RKO (cell line): ENCODE measurements around the gene FBN1.
A peak's percentile ranks its signal among the peaks of the same experiment; 100 is the strongest.

Experiments used
- DNase-seq: peaks from one replicate; pipeline ENCODE4 v3.0.0-alpha.2; 2016; ENCODE audit warnings: low spot score

Gene FBN1

DNA sequence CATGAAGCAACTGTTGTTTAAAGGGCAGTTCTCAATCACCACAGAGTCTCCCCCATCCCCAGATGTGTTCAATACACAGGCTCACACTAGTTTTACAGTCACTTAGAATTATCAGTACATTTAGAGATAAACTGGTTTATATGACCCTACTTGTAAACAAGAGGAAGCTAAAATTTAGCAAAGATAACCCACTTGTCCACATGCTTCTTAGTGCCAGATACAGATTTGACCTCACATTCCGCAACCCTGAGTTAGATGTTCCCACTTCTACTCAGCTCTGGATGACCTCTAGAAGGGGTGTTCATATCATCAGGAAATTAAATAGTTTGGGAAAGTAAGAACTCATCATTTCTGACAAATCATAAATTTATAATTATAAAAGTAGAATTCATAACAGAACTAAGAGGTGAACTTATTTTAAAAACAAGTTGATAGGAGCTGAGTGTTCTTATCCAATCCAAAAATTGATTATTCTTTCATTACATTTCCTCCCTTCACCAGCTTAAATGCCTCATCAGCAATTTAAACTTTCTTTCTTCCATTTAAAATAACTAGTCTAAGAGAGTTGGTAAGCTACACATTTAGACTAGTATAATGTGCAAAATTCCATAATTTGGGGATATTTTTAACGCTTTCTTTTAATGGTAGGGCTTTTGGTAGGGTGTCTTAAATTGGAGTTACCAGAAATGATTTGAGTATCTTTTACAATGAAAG, 131.2 kb downstream of the FBN1 start:
- DNase-seq, result no peak

DNA sequence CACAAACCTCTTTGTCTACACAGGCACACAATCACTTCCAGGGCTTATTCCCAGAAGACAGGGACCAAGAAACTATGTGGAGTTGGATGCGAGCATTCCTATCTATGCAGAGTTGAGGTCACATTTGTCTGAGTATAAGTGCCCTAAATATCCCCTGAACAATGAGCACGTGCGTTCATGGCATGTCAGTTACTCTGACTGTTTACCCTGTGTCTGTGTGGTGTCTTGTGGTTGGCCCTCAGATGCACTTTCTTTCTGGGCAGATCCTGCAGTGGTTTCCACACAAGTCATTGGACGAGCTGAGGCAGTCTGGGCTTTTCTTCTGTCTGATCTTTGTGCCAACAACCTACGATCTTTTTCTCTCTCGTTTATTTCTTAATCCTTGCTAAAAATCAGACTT, 134.5 kb downstream of the FBN1 start:
- DNase-seq, result no peak

DNA sequence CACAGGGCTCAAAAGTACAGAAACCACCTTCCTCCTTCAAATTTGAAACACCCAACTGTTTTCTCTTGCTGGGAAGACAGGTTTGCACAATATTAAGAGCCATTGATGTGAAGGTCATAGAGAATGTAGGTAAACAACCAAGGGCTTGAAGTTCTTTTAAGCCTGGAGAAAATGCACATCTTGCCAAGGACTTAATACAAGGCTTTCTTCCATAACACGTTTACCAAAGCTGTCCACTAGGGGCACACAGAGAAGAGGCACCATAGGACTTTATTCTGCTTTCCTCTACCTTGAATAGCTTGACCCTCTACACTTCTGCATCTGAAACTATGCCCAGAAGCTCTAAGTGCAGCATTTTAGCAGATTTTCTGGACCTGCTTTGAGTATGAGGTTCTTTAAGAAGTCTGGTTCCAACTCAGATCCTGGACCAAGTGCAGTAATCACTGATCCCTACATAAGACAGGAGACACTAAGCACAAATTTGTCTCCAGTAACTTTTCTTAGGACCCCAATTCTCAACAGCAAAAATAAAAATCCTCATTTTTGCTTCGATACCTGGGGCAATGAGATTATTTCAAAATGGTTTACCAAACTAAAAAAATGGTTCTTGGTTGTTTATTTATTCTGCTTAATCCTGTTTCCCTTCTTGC, 138.0 kb downstream of the FBN1 start:
- DNase-seq, result peak; percentile 73

DNA sequence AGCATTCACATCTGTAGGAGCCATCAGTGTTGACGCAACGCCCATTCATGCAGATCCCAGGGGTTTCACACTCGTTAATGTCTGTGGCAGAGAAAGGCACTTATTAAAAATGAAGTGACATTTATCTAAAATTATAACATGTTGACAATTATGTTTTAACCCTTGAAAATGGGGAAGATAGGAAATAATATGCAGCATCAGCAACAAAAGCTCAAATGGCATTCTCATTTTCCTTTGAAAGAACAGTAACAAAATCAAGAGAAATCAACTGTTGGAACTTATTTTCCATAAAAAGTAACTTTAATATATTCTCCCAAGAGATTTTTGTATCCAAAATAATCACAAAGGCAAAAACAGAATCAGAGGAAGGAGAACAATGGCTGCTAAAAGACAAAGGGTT, 140.4 kb downstream of the FBN1 start:
- DNase-seq, result no peak

DNA sequence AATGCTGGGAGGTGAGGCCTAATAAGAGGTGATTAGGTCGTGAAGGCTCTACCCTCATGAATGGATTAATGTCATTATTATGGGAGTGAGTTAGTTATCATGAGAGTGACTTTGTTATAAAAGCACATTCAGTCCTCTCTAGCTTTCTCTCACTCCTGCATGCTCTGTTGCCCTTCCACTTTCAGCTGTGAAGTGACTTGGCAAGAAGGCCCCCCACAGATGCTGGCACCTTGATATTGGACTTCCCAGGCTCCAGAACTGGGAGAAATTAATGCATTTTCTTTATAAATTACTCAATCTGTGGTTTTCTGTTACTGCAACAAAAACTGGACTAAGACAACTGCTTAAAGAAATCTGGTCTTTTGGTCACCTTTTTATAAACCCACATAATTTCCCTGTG, 144.3 kb downstream of the FBN1 start:
- no peak for DNase-seq

DNA sequence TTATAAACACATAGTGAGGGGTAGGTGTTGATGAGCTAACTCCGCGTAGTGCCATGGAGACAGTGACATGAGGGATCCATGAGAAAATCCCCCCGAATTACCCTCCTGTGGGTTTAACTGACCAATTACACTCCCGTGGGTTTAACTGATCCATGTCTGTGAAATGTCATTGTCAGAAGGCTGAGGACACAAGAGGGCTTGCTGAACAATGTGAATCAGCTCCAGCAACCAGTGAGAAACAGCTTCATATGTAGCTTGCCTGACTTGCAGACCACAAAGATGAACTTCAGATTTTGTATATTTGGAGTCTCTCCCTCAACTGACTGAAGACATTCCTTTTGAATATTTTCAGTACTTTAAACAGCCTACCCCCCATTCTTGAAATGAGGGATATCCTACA, 144.9 kb downstream of the FBN1 start:
- no peak for DNase-seq

DNA sequence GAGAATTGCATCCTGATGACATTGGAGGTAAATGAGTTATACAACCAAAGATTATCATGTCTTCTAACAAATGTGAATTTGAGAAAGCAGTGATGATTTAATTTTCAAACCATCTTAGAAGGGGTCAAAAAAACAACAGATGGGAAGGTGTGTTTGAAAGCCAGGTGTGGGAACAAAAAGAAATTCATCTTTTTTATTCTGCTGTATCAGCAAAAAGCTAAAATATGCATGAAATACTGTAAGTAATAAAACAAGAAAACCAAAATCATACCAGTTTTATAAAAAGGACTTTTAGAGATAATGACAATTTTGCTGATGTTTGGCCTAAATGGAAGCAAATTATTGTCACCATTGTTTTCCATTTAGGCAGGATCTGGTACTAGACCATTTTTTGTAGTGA, 145.5 kb downstream of the FBN1 start:
- DNase-seq, result no peak

DNA sequence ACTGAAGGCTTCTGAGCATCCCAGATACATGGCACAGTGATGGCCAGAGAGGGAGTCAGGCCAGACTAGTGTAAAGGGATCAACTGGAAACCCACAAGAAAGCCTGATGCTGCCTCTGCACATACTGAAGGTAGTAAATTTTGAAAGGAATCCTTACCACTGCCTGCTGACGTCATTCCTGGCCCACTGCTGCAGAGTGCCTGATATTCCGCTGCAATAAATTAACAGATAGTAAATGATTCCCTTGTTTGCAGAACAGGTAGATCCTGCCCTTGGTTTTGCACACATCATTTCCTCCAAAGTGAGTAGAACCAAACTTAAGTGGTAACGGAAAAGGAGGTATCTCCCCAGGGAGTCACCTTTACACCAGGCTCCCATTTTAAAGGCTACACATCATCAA, 146.7 kb downstream of the FBN1 start:
- no peak for DNase-seq

DNA sequence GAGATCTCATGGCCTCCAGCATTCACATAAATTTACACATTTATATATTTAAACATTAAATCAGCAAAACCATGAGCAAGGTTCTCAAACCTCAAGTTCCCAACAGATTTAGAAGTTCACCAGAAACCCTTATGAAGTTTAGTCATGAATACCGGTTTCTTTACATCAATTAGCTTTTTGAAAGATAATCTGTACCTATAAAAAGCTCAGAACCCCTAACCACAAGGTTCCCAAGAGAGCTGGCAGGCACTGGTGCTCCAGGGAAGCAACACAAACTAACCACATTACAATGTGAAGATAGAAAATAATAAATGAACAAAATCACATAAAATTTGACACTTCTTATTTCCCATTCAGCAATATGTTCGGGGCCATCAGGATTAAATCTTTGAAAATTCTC, 150.9 kb downstream of the FBN1 start:
- no peak for DNase-seq

DNA sequence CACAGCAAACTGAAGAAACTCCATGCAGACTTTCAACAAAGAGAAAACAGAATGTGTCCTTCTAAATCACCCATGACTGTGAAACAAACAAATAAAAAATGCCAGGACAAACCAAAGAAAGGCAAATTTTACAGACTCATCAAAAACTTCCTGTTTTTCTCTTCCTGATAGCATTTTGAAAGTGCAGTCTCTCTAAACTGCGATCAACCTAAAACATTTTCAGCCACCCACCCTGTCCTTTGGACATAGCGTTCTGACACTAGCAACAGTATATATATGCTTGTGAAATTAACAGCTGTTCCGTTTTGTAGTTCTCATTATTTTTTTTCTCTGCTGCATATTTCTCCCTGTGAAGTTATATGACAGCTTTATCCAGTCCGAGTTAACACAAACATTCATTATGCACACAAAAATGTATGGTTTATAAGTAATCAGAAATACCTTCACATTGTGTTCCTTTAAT, 151.7 kb downstream of the FBN1 start:
- no peak for DNase-seq

DNA sequence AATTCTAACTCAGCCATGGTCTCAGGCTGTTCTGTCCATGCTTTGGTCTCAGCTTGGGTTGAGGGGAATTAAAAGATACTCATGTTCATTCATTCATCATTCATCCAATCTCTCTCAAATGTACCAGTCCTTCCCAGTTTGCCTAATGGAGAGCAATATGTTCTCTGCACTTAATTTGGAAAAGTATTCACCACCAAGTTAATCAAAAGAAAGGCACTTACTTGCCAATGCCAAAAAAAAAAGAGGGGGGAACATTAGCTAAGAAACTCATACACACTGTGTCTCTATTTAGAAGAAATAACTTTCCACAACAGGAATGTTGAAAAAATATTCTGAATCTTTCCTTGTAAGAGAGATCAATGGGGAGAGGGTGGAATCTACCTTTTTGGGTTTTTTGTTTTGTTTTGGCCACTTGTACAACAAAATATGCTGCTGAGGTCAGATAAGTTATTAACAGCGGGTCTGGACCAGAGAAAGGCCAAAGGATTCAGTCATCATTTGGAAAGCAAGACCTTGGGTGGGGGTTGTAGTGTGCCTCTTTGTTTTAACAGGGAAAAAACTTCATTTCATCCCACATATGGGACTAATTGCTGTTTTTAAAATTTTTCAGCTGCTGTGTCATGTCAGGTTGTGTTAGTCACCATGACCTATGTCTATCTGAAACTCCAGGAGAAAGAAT, 152.3 kb downstream of the FBN1 start:
- DNase-seq, result peak; percentile 3

DNA sequence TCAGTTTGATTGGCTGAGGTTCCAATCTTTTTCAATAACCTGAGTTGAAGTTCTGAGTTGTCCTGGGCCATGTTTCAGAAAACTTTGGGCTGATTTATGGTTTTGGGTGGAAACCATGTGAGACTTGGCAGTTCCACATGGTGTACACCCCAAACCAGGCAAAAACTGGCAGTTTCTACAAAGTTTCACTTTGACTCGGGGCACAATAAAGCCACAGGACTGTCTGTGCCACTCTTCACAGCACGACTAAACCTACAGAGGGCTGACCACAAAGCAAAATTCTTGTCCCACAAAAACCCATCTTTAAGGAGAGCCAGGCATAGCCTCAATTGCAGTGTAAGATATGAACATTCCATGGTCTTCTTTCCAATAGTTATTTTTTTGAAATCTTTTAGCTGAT, 159.3 kb downstream of the FBN1 start:
- no peak for DNase-seq

DNA sequence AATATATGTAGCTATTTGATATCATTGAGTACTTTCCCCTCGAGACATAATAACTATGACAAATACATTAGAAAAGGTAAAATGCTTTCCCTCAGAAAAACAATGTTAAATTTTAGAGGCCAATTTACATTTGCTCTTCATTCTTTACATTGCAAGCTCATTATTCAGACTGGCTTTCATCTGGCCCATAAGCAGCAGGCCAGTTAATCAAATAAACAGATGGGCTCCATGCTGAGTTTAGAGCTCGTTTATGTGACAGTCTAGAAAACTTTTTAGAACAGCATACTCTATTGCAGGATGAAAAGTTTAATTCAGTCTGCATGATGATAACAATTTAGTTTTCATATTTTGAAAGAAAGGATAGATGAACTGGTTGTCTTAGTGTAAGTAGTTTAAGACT, 163.7 kb downstream of the FBN1 start:
- no peak for DNase-seq

DNA sequence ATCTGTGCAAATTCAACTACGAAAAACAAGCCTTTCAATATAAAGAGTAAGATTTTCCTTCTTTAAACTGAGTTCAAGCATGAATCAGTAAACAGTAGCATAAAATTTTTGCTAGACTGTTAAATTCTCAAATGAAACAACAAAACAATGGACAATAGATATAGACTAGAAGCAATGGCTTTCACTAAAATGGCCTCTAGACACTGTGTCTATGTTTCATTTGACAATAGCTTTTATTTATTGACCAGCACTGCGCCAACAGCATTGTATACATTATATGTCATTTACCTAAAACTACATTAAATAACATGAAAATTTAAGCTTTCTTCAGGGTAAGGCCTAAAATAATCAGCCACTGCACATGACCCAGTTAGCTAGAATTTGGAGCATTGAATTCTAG, 165.8 kb downstream of the FBN1 start:
- no peak for DNase-seq

DNA sequence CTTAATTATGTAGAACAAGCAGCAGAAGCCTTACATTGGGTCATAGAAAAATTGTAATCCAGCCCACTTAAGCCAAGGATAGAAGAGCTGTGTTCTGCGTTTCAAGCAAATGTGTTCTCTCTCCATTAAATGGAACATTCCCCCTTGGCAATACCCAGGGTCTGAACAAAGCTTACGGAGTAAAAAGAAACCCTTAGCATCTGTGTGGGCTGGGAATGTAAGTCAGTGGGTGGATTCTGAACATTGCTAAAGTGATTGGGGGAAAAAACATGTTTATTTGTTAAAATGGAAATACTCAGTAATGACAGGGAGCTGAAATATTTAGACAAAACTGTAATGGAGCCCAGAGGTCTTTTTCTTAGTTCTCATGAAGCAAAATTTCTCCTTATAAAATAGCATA, 166.9 kb downstream of the FBN1 start:
- DNase-seq, result no peak

DNA sequence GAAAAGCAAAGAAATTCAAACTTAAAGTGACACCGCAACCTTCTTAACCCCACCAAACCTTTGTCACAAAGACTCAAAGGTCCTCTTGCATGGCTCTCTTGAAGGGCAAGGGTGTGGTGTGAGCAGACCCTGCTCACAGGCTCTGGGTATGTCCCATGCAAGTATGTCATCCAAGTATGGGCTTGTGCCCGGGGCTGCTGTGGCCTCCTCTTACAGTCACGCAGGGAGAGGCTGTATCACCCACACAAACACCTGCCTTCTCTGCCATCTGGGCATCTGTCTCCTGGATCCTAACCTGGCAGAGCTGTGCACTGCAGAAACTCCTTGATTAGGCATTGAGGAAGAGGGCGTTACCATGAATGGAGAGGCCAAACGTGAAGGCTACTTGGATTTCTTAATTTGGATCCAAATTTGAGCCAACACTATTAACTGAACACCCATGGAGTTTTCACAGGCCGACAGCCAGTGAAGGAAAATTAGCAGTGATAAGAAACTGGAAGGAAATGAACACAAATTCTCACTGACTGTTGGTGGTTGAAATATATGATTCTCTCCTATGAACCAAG, 167.6 kb downstream of the FBN1 start:
- no peak for DNase-seq

DNA sequence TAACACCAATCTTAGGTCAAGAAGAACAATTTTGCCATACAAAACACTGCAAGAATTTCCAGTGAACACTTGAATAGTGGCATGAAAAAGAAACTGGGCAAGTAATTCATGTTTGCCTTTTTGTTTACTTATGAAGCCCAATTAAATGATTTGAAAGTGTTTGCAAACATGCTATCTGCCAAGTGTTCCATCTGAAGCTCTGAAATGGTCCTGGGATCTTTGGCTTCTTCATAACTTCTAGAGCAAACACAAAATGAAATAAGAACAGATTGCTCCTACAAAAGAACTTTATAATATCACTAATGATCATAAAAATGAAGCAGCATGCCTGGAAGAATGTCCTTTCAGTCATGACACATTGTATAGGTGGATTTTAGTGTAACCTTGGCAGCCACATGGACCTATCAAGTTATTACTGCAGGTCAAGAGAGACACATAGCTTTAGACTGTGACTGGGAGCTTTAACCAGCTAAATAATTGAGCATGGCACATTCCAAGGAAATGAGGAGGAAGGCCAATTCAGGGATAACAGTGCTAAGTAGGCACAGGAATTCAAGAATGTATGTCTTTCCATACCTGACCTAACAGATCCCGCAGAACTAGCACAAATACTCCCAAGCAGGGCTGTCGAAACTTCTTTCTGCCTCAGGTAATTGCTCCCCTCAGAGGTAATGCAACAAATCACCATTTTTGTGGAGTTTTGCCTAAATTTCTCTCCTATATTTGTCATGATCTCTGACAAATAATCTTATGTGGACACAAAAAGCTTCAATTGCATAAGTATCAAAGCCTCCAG, 169.7 kb downstream of the FBN1 start:
- DNase-seq, result no peak

DNA sequence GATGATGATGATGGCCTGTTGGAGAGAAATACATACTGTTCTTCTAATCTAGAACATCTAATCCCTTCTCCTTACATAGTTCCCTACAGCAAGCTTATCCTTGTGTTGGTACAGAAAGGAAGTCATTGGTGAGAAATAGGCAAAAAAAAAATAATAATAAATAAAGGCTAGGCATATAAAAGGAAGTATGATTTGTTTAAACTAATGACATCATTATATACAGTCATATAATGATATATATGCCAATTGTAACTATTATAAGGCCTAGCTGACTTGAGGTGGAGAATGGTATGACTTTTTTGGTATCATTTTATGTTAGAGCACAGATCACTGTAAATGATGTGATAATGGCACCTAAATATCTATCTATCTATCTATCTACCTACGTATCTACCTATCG, 171.8 kb downstream of the FBN1 start:
- no peak for DNase-seq

DNA sequence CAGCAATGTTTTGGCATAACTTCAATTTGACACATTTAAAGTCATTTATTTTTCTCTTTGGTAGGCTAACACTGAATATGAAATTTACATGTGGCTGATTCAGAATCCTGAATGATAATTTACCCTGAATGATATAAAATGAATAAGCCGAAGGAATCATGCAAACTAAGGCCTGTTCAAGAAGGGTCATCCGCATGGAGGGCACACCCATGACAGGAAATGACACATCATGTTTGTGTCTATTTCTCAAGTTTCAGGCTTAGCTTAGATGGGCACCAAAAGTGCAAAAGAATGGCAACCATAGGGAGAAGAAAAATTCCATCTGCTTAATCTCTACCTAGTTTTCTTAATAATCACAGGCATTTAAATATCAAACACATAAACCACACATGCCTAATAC, 172.8 kb downstream of the FBN1 start:
- DNase-seq, result peak; percentile 36

DNA sequence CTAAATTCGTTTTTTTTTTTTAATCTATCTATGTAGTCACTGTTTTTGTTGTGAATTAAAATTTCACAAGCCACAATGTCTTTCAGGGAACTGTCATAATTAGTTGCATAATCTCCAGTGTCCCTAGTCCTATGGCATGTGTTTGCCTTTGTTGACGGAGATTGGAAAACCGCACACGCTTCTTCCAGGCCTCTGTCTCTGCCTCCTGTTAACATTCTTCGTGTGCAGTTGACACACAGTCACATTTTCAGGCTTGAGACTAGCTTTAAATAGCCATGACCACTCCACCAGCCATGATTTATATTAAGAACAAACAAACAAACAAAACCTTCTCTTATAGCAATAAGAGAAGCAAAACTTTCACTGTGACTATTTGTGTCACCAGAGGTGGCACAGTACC, 174.4 kb downstream of the FBN1 start:
- DNase-seq, result no peak

DNA sequence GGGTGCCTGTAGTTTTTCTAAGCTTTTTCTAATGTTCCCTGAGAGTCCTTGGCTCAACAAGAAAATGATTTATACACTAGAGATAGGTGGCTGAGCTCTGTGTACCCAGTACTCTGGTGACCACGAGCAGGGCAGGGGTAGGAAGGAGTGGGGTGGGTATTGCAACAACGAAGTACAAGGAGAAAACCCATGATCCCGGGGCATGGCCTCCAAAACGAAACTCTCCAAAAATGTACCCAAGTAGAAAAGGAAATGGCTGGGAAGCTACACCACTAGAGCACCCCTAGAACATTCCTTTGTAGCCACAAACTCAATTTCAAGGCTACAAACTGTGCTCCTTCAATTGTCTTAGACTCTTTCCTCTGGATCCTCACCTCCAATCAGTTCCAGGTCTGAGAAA, 175.4 kb downstream of the FBN1 start:
- DNase-seq, result no peak

DNA sequence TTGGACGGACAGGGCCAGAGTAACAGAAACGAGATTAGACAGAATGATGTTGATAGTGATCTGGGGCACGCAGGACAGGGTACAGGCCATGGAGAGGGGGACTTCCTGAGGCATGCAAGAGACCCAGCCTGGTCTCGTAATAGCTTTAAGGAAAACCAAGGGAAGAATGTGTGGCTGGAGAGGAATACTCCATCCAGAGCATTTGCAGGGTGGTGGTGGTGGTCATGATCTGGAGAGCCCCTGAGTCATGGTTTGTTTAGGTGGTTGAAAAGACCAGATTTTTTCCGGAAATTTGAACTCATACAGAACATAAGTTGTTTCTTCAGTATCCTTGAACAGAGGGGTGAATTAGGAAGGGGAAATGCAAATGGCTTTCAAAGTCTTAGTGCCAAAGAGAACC, 175.8 kb downstream of the FBN1 start:
- no peak for DNase-seq
